CD8-positive, alpha-beta memory T cell (primary cell): ENCODE results near the gene EHMT1. TPM values are rescaled to one million over a fixed set of nuclear protein-coding genes. Genes with fewer than 3 reads are reported as not detected.

Experiments used
- CTCF ChIA-PET: fragments of 350-600 bp; sonication (Branson Sonifier 250); formaldehyde crosslinking; loops from one replicate; lab custom pipeline; 2021; ENCODE audit warnings: antibody characterized with exemption; lab: Charles Lee
- POLR2A ChIA-PET: fragments of 350-600 bp; sonication (Branson Sonifier 250); formaldehyde crosslinking; loops from one replicate; lab custom pipeline; 2021; ENCODE audit warnings: antibody characterized with exemption; lab: Charles Lee
- DNase-seq, 5 donors: peaks; one replicate each; pipeline versions ENCODE4 v3.0.0 to v3.0.0-alpha.2; 2020 to 2022; ENCODE audit warnings: mixed read lengths in 1 of 5
- H3K27ac ChIP-seq: one replicate; pipeline ENCODE4 v1.7.0; 2013; ENCODE audit warnings: low read depth, mild to moderate bottlenecking, low read length, moderate library complexity
- H3K27me3 ChIP-seq: 2 replicates; pipeline ENCODE4 v1.7.0; 2013; ENCODE audit warnings: low read length, mild to moderate bottlenecking; ENCODE audit not compliant: insufficient read depth, poor library complexity, severe bottlenecking
- H3K36me3 ChIP-seq: 2 replicates; pipeline ENCODE4 v1.7.0; 2013; ENCODE audit warnings: mild to moderate bottlenecking, low read length, moderate library complexity; ENCODE audit not compliant: insufficient read depth
- H3K4me1 ChIP-seq: 2 replicates; pipeline ENCODE4 v1.7.0; 2013; ENCODE audit warnings: mild to moderate bottlenecking, low read length, moderate library complexity; ENCODE audit not compliant: insufficient read depth
- H3K4me3 ChIP-seq: 2 replicates; pipeline ENCODE4 v1.7.0; 2013; ENCODE audit warnings: mild to moderate bottlenecking, low read length
- H3K9me3 ChIP-seq: 2 replicates; pipeline ENCODE4 v1.7.0; 2013; ENCODE audit warnings: mild to moderate bottlenecking, low read length
- H3K27ac Mint-ChIP-seq, 8 donors: one replicate each; pipeline ENCODE4 v1.8.0; 2020 to 2021; ENCODE audit warnings: mixed read lengths in 8 of 8, mild to moderate bottlenecking in 6 of 8, inconsistent platforms in 3 of 8, moderate library complexity in 3 of 8
- H3K27me3 Mint-ChIP-seq, 2 donors: one replicate each; pipeline ENCODE4 v1.8.0; 2020 to 2021; ENCODE audit warnings: mixed read lengths in 2 of 2, mild to moderate bottlenecking in 1 of 2, moderate library complexity in 1 of 2
- H3K36me3 Mint-ChIP-seq, 3 donors: one replicate each; pipeline ENCODE4 v1.8.0; 2020 to 2021; ENCODE audit warnings: mixed read lengths in 3 of 3, inconsistent platforms in 1 of 3, mild to moderate bottlenecking in 1 of 3
- H3K4me1 Mint-ChIP-seq, 3 donors: one replicate each; pipeline ENCODE4 v1.8.0; 2020 to 2021; ENCODE audit warnings: mixed read lengths in 3 of 3, inconsistent platforms in 1 of 3, mild to moderate bottlenecking in 1 of 3
- H3K4me3 Mint-ChIP-seq, 7 donors: one replicate each; pipeline ENCODE4 v1.8.0; 2020 to 2021; ENCODE audit warnings: mixed read lengths in 7 of 7, mild to moderate bottlenecking in 6 of 7, moderate library complexity in 4 of 7, inconsistent platforms in 2 of 7
- H3K9me3 Mint-ChIP-seq, 5 donors: one replicate each; pipeline ENCODE4 v1.8.0; 2020 to 2022; ENCODE audit warnings: mixed read lengths in 5 of 5, mild to moderate bottlenecking in 3 of 5, moderate library complexity in 2 of 5, inconsistent platforms in 1 of 5
- polyA plus RNA-seq: library from polyadenylated mRNA; unstranded; fragments of 300-500 nt; fragmentation: Illumina TruSeq; gene quantifications from one replicate; pipeline ENCODE4 v1.2.3, GENCODE V29; 2021
- total RNA-seq, 2 experiments: library from RNA; stranded (reverse); gene quantifications; one replicate each; pipeline ENCODE4 v1.2.3, GENCODE V29; 2021

Gene EHMT1
- total and polyA plus RNA-seq, 3 experiments from 2014 or later, result 37.0 to 74.6 (median 68.9) TPM

- Mint-ChIP-seq H3K27ac (peak overlapping the region in 3 of 8 donors; percentile 17 to 84 (median 23)), H3K4me3 (no peak overlapping the region), H3K36me3 (peaks cover 0 to 37% (median 3%) of the 10 kb centered on the region in 3 donors), H3K9me3 (no peaks in the 10 kb centered on the region), H3K4me1 (peaks cover 35 to 48% (median 37%) of the 10 kb centered on the region in 3 donors), H3K27me3 (no peaks in the 10 kb centered on the region)
- no peaks in the 10 kb centered on the region for H3K27me3 ChIP-seq
- no peak overlapping the region for H3K27ac ChIP-seq
- ChIA-PET POLR2A (no interaction called here), CTCF (no interaction called here)
- peaks cover 8% of the 10 kb centered on the region for H3K4me1 ChIP-seq
- no peak for DNase-seq
- H3K9me3 ChIP-seq, result no peaks in the 10 kb centered on the region
- no peaks in the 10 kb centered on the region for H3K36me3 ChIP-seq
- no peak overlapping the region for H3K4me3 ChIP-seq
Measured at GRCh38 chr9:137658781-137659180, 40.0 kb downstream of the EHMT1 start.

DNA sequence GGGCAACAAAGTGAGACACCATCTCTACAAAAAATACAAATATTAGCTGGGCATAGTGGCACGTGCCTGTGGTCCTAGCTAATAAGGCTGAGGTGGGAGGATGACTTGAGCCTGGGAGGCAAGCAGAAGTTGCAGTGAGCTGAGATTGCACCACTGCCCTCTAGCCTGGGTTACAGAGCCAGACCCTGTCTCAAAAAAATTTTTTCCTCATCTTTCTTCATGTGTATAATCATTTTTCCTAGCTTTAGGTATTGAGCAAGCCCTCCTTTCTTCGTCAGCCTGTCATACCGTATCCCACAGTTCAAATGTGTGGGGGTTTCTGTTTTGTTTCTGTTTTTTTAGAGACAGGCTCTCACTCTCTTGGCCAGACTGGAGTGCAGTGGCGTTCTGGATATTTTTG is 41.3 kb downstream of the EHMT1 start:
- H3K9me3 Mint-ChIP-seq, result no peaks in the 10 kb centered on the region
- H3K27ac Mint-ChIP-seq, result peak overlapping the region in 2 of 8 donors; percentile 18 to 42
- ChIA-PET CTCF (no interaction called here), POLR2A (no interaction called here)
- no peaks in the 10 kb centered on the region for H3K27me3 ChIP-seq
- no peak for DNase-seq
- no peaks in the 10 kb centered on the region for H3K36me3 ChIP-seq
- peaks cover 40 to 57% (median 49%) of the 10 kb centered on the region in 3 donors for H3K4me1 Mint-ChIP-seq
- no peaks in the 10 kb centered on the region for H3K9me3 ChIP-seq
- no peak overlapping the region for H3K4me3 ChIP-seq
- peaks cover 8% of the 10 kb centered on the region for H3K4me1 ChIP-seq
- no peak overlapping the region for H3K27ac ChIP-seq
- no peak overlapping the region for H3K4me3 Mint-ChIP-seq
- no peaks in the 10 kb centered on the region for H3K27me3 Mint-ChIP-seq
- H3K36me3 Mint-ChIP-seq, result peaks cover 0 to 33% (median 8%) of the 10 kb centered on the region in 3 donors

- H3K9me3 ChIP-seq, result no peaks in the 10 kb centered on the region
- POLR2A ChIA-PET, result interaction anchor here (0.7 kb wide), 1 partner anchor 55 kb away, joined by 5 read pairs; no protein-coding TSS in a partner anchor
- H3K4me3 Mint-ChIP-seq, result no peak overlapping the region
- H3K27ac Mint-ChIP-seq, result no peak overlapping the region
- H3K36me3 ChIP-seq, result no peaks in the 10 kb centered on the region
- no peaks in the 10 kb centered on the region for H3K9me3 Mint-ChIP-seq
- CTCF ChIA-PET, result interaction anchor here (1.4 kb wide), 1 partner anchor 10 kb away, joined by 5 read pairs; no protein-coding TSS in a partner anchor
- no peaks in the 10 kb centered on the region for H3K27me3 ChIP-seq
- peaks cover 16% of the 10 kb centered on the region for H3K4me1 ChIP-seq
- H3K4me3 ChIP-seq, result no peak overlapping the region
- H3K36me3 Mint-ChIP-seq, result peaks cover 0 to 33% (median 8%) of the 10 kb centered on the region in 3 donors
- H3K4me1 Mint-ChIP-seq, result peaks cover 40 to 70% (median 48%) of the 10 kb centered on the region in 3 donors
- H3K27me3 Mint-ChIP-seq, result no peaks in the 10 kb centered on the region
- DNase-seq, result no peak
- no peak overlapping the region for H3K27ac ChIP-seq
Measured at GRCh38 chr9:137663584-137663983, 44.8 kb downstream of the EHMT1 start.

DNA sequence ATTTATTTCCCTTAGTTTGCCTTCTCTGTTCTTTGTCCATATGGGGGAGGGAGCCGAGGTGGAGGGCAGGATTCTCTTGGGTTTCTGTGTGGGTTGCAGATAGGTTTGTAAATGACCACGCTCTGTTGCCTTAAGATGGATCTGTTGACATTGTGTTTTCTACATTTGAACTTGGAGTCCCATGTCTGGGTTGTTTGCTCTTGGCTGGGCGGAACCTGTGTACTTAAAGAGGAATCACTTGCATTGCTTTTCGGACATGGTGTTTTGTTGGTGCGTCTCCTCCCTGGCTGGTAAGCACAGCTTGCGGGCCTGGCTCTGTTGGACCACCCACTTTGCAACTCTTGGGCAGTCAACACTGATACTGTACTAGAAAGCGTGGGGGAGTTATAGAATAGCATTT is 45.9 kb downstream of the EHMT1 start:
- H3K4me3 Mint-ChIP-seq, result no peak overlapping the region
- no peaks in the 10 kb centered on the region for H3K9me3 Mint-ChIP-seq
- Histone ChIP-seq H3K4me3 (no peak overlapping the region), H3K36me3 (no peaks in the 10 kb centered on the region), H3K4me1 (peaks cover 11% of the 10 kb centered on the region), H3K27ac (no peak overlapping the region), H3K9me3 (no peaks in the 10 kb centered on the region), H3K27me3 (no peaks in the 10 kb centered on the region)
- H3K36me3 Mint-ChIP-seq, result peaks cover 4 to 44% (median 12%) of the 10 kb centered on the region in 3 donors
- ChIA-PET POLR2A (no interaction called here), CTCF (interaction anchor here (1.4 kb wide), 1 partner anchor 9 kb away, joined by 5 read pairs; no protein-coding TSS in a partner anchor)
- H3K27me3 Mint-ChIP-seq, result no peaks in the 10 kb centered on the region
- no peak for DNase-seq
- peak overlapping the region in 2 of 8 donors; percentile 6 to 27 for H3K27ac Mint-ChIP-seq
- peaks cover 40 to 70% (median 49%) of the 10 kb centered on the region in 3 donors for H3K4me1 Mint-ChIP-seq

GRCh38 chr9:137665226-137665625 is 46.4 kb downstream of the EHMT1 start:
- Mint-ChIP-seq H3K4me3 (no peak overlapping the region), H3K36me3 (peaks cover 4 to 42% (median 11%) of the 10 kb centered on the region in 3 donors), H3K27ac (peak overlapping the region in 1 of 8 donors; percentile 24), H3K27me3 (no peaks in the 10 kb centered on the region), H3K4me1 (peaks cover 38 to 68% (median 48%) of the 10 kb centered on the region in 3 donors), H3K9me3 (no peaks in the 10 kb centered on the region)
- POLR2A ChIA-PET, result interaction anchor here (0.8 kb wide), 1 partner anchor 10 kb away, joined by 3 read pairs; no protein-coding TSS in a partner anchor
- CTCF ChIA-PET, result no interaction called here
- DNase-seq, result no peak
- Histone ChIP-seq H3K9me3 (no peaks in the 10 kb centered on the region), H3K4me3 (no peak overlapping the region), H3K27me3 (no peaks in the 10 kb centered on the region), H3K4me1 (peaks cover 11% of the 10 kb centered on the region), H3K27ac (no peak overlapping the region), H3K36me3 (no peaks in the 10 kb centered on the region)

GRCh38 chr9:137665697-137666512 is 47.1 kb downstream of the EHMT1 start:
- no peak for DNase-seq
- ChIA-PET CTCF (interaction anchor here (1.0 kb wide), 1 partner anchor 39 kb away, joined by 4 read pairs; no protein-coding TSS in a partner anchor), POLR2A (interaction anchor here (0.8 kb wide), 1 partner anchor 9 kb away, joined by 3 read pairs; no protein-coding TSS in a partner anchor)
- no peaks in the 10 kb centered on the region for H3K9me3 ChIP-seq
- H3K4me3 Mint-ChIP-seq, result no peak overlapping the region
- no peak overlapping the region for H3K27ac ChIP-seq
- no peaks in the 10 kb centered on the region for H3K27me3 Mint-ChIP-seq
- H3K4me1 ChIP-seq, result peaks cover 11% of the 10 kb centered on the region
- H3K36me3 ChIP-seq, result no peaks in the 10 kb centered on the region
- H3K9me3 Mint-ChIP-seq, result no peaks in the 10 kb centered on the region
- no peaks in the 10 kb centered on the region for H3K27me3 ChIP-seq
- peak overlapping the region in 1 of 8 donors; percentile 11 for H3K27ac Mint-ChIP-seq
- H3K36me3 Mint-ChIP-seq, result peaks cover 4 to 45% (median 9%) of the 10 kb centered on the region in 3 donors
- peaks cover 37 to 68% (median 41%) of the 10 kb centered on the region in 3 donors for H3K4me1 Mint-ChIP-seq
- no peak overlapping the region for H3K4me3 ChIP-seq

- Histone ChIP-seq H3K9me3 (no peaks in the 10 kb centered on the region), H3K27me3 (no peaks in the 10 kb centered on the region), H3K4me3 (no peak overlapping the region), H3K27ac (no peak overlapping the region), H3K36me3 (no peaks in the 10 kb centered on the region), H3K4me1 (peaks cover 11% of the 10 kb centered on the region)
- Mint-ChIP-seq H3K27me3 (no peaks in the 10 kb centered on the region), H3K27ac (peak overlapping the region in 1 of 8 donors; percentile 29), H3K9me3 (no peaks in the 10 kb centered on the region), H3K4me1 (peaks cover 37 to 68% (median 40%) of the 10 kb centered on the region in 3 donors), H3K36me3 (peaks cover 4 to 46% (median 9%) of the 10 kb centered on the region in 3 donors), H3K4me3 (no peak overlapping the region)
- POLR2A ChIA-PET, result no interaction called here
- CTCF ChIA-PET, result interaction anchor here (1.0 kb wide), 1 partner anchor 40 kb away, joined by 4 read pairs; no protein-coding TSS in a partner anchor
- DNase-seq, result no peak
Measured at GRCh38 chr9:137666513-137666822, 47.7 kb downstream of the EHMT1 start.
